Endothelial cell of umbilical vein (primary cell): ENCODE data around the gene MYO16.

Experiments used
- EZH2 ChIP-seq: IDR thresholded peaks from 2 replicates; pipeline ENCODE4 v1.6.1; 2012; ENCODE audit warnings: borderline replicate concordance, low read depth, mild to moderate bottlenecking, moderate library complexity, low read length, inconsistent platforms; ENCODE audit not compliant: severe bottlenecking
- FOS ChIP-seq: IDR thresholded peaks from 2 replicates; pipeline ENCODE4 v1.6.1; 2011; ENCODE audit warnings: mild to moderate bottlenecking, low read length, moderate library complexity, borderline replicate concordance; ENCODE audit not compliant: insufficient read depth
- GATA2 ChIP-seq: IDR thresholded peaks from 2 replicates; pipeline ENCODE4 v1.7.0; 2011; ENCODE audit warnings: low read depth, mild to moderate bottlenecking, moderate library complexity, mixed read lengths, low read length; ENCODE audit not compliant: insufficient read length, insufficient read depth
- JUN ChIP-seq: IDR thresholded peaks from 2 replicates; pipeline ENCODE4 v1.6.1; 2011; ENCODE audit warnings: borderline replicate concordance, low read depth; ENCODE audit not compliant: insufficient read length, insufficient read depth
- MYC ChIP-seq: IDR thresholded peaks from one replicate; pipeline ENCODE4 v1.6.1; 2011; ENCODE audit warnings: mild to moderate bottlenecking, low read depth, low read length
- POLR2A ChIP-seq: IDR thresholded peaks from 2 replicates; pipeline ENCODE4 v1.6.1; 2012; ENCODE audit warnings: low read depth, mild to moderate bottlenecking, control low read depth, low read length
- POLR2AphosphoS5 ChIP-seq: IDR thresholded peaks from 2 replicates; pipeline ENCODE4 v1.6.1; 2012; ENCODE audit warnings: low read depth, mild to moderate bottlenecking, control low read depth, low read length, moderate library complexity; ENCODE audit not compliant: insufficient read depth
- TF ChIP-seq, protein P1 (sequence below), 2 donors: IDR thresholded peaks; 1 replicate in 1 of 2; 2 replicates in 1 of 2; pipeline ENCODE4 v1.5.1; 2011; ENCODE audit warnings: low read length in 2 of 2, mild to moderate bottlenecking in 2 of 2, moderate library complexity in 2 of 2, control low read depth in 1 of 2, inconsistent platforms in 1 of 2, low read depth in 1 of 2; ENCODE audit not compliant: insufficient read depth in 1 of 2; ENCODE audit errors: extremely low read depth in 1 of 2
- TF ChIP-seq, protein P2 (sequence below): IDR thresholded peaks from 2 replicates; pipeline ENCODE4 v1.6.1; 2011; ENCODE audit not compliant: insufficient read depth, insufficient read length

DNA sequence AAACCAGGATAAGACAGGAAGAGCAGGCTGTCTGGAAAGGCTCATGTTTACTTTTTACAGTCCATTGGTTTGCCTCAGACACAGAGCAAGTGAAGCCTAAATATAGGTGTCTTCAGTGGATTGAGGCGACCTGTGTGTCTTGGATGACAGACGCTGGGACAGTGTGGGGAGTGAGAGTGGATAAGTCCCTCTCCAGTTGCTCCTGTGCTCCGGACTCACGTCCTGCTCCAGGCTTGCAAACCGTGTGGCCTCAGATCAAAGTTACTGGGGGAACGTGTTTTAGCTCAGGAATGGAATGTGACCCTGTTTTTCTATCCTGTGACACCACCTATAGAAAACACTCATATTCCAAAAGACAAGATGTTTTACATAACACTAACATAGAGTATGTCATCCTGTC, 465.7 kb downstream of the MYO16 start:
- TF ChIP-seq, protein P1, sequence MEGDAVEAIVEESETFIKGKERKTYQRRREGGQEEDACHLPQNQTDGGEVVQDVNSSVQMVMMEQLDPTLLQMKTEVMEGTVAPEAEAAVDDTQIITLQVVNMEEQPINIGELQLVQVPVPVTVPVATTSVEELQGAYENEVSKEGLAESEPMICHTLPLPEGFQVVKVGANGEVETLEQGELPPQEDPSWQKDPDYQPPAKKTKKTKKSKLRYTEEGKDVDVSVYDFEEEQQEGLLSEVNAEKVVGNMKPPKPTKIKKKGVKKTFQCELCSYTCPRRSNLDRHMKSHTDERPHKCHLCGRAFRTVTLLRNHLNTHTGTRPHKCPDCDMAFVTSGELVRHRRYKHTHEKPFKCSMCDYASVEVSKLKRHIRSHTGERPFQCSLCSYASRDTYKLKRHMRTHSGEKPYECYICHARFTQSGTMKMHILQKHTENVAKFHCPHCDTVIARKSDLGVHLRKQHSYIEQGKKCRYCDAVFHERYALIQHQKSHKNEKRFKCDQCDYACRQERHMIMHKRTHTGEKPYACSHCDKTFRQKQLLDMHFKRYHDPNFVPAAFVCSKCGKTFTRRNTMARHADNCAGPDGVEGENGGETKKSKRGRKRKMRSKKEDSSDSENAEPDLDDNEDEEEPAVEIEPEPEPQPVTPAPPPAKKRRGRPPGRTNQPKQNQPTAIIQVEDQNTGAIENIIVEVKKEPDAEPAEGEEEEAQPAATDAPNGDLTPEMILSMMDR (IDR thresholded peaks at IDR 0.05; ENCODE audit: extremely low read depth in 1 of 2, insufficient read depth in 1 of 2, low read depth in 1 of 2, low read length in 2 of 2): no peak
- no peak for TF ChIP-seq POLR2AphosphoS5
- TF ChIP-seq, protein P2, sequence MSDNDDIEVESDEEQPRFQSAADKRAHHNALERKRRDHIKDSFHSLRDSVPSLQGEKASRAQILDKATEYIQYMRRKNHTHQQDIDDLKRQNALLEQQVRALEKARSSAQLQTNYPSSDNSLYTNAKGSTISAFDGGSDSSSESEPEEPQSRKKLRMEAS: no peak
- no peak for TF ChIP-seq POLR2A
- TF ChIP-seq JUN: no peak
- no peak for TF ChIP-seq EZH2
- no peak for TF ChIP-seq GATA2
- no peak for TF ChIP-seq MYC
- TF ChIP-seq FOS: no peak
